Activated T-helper 17 cell treated with anti-CD3 and anti-CD28 coated beads, Interleukin-2, amount 50 U/mL, for 72 hours (primary cell): ENCODE results near the gene ANKS3. TPM values are rescaled to one million over a fixed set of nuclear protein-coding genes. Genes with fewer than 3 reads are reported as not detected.

Source experiments
- ATAC-seq: fragments of 150-1000 bp; cut with Tn5 transposase; replicated peaks from 2 replicates; pipeline ENCODE4 v1.10.0; 2021; ENCODE audit warnings: mild to moderate bottlenecking, moderate library complexity
- H3K27ac Mint-ChIP-seq: one replicate; pipeline ENCODE4 v1.8.0; 2022; ENCODE audit warnings: mixed read lengths
- H3K27me3 Mint-ChIP-seq: one replicate; pipeline ENCODE4 v1.8.0; 2022; ENCODE audit warnings: mixed read lengths
- H3K36me3 Mint-ChIP-seq: one replicate; pipeline ENCODE4 v1.8.0; 2022; ENCODE audit warnings: low read depth, mild to moderate bottlenecking, mixed read lengths
- H3K4me1 Mint-ChIP-seq: one replicate; pipeline ENCODE4 v1.8.0; 2022; ENCODE audit warnings: mixed read lengths
- H3K4me3 Mint-ChIP-seq: one replicate; pipeline ENCODE4 v1.8.0; 2022; ENCODE audit warnings: mild to moderate bottlenecking, mixed read lengths
- H3K9me3 Mint-ChIP-seq: one replicate; pipeline ENCODE4 v1.8.0; 2022; ENCODE audit warnings: mixed read lengths
- total RNA-seq, 2 donors: library from RNA; stranded (reverse); gene quantifications; one replicate each; pipeline ENCODE4 v1.2.3, GENCODE V29; 2022

The ANKS3 gene
- total RNA-seq, 2 donors from 2014 or later, result 14.0 to 15.7 TPM

DNA sequence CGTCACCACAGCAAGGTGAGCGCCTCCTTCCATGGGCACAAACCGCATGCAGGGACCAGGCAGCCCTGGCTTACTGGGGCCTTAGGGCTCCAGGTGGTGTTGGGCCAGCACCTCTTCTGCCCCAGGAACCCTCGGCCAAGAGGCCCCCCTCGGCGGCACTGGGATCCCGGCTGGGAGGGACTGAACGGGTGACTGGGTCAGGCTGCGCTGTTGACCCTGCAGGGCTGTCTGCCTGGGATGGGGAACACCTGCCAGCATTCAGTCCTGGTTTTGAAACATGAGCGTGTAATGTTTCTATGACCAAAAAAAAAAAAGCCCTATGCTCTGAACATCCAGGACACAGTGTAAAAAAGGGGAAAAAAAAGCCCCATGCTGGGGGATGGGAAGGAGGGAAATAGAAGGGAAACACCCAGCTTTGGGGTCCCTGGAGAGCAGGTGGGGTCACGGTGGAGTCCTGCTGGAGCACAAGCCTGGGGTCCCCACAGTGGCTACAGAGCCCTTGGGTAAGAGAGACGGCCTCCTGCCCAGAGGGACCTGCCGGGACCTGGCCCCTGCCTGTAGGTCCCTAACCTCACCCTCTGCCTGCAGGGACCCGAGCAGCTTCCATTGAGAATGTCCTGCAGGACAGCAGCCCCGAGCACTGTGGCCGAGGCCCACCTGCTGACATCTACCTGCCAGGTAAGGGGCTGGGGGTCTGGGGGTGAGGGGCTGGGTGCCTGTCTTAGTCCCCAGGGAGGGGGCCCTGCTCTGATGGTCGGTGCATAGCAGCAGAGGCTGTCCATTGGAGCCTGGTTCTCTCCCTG is 50.6 kb downstream of the ANKS3 start:
- no peak overlapping the region for H3K4me3 Mint-ChIP-seq
- peaks cover under 1% of the 10 kb centered on the region for H3K4me1 Mint-ChIP-seq
- H3K36me3 Mint-ChIP-seq, result peaks cover 30% of the 10 kb centered on the region
- H3K27ac Mint-ChIP-seq, result no peak overlapping the region
- no peaks in the 10 kb centered on the region for H3K9me3 Mint-ChIP-seq
- no peak for ATAC-seq
- no peaks in the 10 kb centered on the region for H3K27me3 Mint-ChIP-seq

DNA sequence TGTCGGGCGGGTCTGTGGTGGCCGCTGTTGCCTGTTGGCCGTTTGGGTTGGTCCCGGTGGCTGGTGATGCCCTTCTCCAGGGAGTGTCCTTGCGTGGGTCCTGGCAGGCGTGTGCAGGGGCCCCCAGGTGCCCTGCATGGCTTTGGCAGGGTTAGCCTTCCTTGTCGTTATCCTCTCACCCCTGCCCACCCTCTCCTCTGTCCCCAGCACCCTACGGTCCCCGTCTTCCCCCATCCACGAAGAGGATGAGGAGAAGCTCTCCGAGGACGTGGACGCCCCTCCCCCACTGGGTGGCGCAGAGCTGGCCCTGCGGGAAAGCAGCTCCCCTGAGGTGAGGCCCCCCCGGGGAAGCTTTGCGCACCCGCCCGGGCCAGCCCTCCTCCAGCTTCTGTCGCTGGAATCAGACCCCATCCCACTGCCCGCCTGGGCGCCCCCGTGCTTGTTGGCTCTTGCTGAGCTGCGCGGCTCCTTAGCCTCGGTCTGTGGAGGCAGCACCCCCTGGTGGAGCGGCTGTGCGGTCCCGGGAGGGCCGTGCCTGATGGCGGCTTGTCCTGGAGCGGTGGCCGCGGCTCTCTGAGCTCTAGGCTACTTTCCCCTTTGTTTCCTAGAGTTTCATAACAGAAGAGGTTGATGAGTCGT is 51.3 kb downstream of the ANKS3 start:
- H3K4me1 Mint-ChIP-seq, result peaks cover 6% of the 10 kb centered on the region
- H3K36me3 Mint-ChIP-seq, result peaks cover 34% of the 10 kb centered on the region
- peak; percentile 64 for ATAC-seq
- no peak overlapping the region for H3K27ac Mint-ChIP-seq
- no peaks in the 10 kb centered on the region for H3K9me3 Mint-ChIP-seq
- H3K4me3 Mint-ChIP-seq, result no peak overlapping the region
- no peaks in the 10 kb centered on the region for H3K27me3 Mint-ChIP-seq

DNA sequence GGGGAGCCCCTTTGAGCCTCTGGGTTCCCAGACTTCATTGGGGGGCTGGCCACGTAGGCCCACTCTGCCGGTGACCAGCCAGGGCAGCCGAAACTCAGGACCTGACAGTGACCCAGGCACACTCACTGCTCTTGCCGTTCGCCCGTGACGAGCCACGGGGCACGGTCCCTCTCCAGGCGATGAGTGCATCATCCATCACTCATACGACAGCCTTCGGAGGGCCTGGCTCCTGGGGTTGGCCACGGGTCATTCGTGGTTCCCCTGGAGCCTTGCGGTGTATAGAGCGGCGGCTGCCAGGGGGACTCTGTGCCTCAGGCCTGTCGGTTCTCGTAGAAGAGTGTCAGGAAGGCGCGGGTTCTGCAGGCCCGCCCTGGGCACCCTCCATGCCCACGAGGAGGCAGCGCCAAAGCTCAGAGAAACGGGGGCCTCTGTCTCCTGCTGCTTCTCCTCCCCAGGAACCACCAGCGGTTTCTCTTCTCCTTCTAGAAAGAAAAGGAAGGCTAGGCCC is 51.9 kb downstream of the ANKS3 start:
- Mint-ChIP-seq H3K4me1 (peaks cover 6% of the 10 kb centered on the region), H3K36me3 (peaks cover 32% of the 10 kb centered on the region), H3K4me3 (no peak overlapping the region), H3K9me3 (no peaks in the 10 kb centered on the region), H3K27me3 (no peaks in the 10 kb centered on the region), H3K27ac (no peak overlapping the region)
- no peak for ATAC-seq

DNA sequence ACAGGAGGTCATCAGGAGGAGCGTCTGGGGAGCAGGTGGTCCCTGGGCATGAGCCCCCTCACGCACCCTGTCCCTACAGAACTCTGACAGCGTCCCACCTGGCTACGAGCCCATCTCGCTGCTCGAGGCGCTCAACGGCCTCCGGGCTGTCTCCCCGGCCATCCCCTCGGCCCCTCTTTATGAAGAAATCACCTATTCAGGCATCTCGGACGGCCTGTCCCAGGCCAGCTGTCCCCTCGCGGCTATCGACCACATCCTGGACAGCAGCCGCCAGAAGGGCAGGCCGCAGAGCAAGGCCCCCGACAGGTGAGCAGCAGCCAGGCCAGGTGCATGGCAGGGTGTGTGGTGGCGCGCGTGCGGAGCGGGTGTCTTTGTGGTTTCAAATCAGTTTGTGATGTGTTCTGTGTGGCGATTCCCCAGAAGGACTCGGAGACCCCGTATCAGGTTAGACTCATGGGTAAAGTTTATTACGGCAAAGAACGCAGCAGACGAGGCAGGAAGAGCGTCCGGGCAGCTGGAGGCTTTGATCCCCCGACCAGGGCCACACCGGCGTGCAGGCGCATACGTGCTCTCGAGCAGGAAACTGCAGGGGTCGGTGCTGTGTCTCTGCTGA is 52.5 kb downstream of the ANKS3 start:
- ATAC-seq, result no peak
- Mint-ChIP-seq H3K9me3 (no peaks in the 10 kb centered on the region), H3K4me1 (peaks cover 11% of the 10 kb centered on the region), H3K36me3 (peaks cover 34% of the 10 kb centered on the region), H3K27me3 (no peaks in the 10 kb centered on the region), H3K27ac (no peak overlapping the region), H3K4me3 (no peak overlapping the region)

DNA sequence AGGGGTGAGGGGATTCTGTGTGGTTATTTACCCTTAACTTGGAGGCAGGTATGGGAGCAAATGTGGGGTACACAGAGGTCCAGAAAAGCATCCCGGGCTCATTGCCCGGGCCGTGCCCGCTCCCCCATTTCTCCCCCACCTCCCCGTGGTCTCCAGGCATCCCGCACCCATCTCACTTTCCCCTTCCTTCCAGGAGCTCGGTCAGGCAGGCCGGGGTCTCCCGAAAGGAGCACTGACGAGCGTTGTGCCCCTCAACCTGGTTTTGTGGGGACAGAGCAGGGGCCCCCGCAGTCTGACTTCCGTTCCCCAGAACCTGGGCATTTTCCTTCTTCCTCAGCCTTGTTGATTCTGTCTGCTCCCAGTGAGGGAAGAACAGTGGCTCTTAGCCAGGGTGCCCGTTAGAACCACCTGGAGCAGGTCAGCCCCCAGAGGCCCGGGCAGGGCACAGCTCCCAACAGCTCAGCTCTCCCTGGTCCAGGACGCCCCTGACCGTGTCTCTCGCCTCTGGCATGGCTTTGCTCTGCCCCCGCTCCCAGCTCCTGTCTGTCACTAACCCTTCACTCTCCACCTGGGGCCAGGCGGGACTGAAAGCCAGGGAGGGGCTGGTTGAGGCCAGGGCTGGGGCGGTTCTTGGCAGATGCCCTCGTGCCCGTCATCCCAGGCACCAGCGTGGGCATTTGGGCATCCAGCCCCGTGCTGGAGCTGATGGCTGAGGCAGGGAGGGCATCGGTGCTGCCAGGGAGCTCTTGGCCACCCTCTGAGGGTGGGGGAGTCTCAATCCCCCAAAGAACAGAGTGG is 53.2 kb downstream of the ANKS3 start:
- Mint-ChIP-seq H3K27ac (no peak overlapping the region), H3K9me3 (no peaks in the 10 kb centered on the region), H3K4me3 (no peak overlapping the region), H3K27me3 (no peaks in the 10 kb centered on the region), H3K36me3 (peaks cover 41% of the 10 kb centered on the region), H3K4me1 (peaks cover 18% of the 10 kb centered on the region)
- ATAC-seq, result no peak

DNA sequence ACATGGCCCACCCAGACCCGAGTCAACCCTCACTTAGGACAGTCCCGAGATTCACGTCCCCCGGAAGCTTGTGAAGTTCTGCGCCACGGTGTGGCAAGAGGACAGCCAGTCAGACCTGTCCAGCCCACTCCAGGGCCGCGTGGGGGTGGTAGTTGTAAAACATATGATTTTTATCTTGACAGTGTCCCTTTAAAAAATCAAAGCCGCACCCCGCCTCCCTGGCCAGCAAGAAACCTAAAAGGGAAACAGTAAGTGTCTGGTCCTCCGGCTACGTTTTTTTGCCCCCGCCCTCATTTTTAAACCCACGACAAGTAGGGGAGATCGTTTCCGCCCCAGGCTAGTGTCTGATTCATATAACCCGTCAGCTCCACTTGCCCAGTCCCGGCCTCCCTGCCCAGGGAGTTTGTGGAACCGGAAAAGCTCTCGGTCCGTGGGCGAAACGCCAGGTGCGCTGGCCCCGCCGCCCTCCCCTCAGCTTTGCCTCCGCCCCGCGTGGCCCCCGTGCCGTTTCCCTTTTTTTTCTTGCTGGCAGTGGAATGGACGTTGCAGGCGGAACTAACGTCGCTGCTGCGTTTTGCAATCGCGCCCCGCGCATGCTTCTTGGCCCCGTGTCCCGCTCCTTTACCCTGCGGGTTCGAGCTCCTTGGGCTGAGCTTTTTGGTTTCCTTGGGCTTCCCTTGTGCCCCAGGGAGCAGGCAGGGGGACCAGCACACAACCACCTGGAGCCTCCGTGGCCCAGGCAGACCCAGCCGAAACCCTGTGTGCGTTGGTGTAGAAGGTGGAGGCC is 54.0 kb downstream of the ANKS3 start:
- Mint-ChIP-seq H3K4me1 (peaks cover 18% of the 10 kb centered on the region), H3K36me3 (peaks cover 42% of the 10 kb centered on the region), H3K9me3 (no peaks in the 10 kb centered on the region), H3K4me3 (no peak overlapping the region), H3K27me3 (no peaks in the 10 kb centered on the region), H3K27ac (no peak overlapping the region)
- no peak for ATAC-seq

DNA sequence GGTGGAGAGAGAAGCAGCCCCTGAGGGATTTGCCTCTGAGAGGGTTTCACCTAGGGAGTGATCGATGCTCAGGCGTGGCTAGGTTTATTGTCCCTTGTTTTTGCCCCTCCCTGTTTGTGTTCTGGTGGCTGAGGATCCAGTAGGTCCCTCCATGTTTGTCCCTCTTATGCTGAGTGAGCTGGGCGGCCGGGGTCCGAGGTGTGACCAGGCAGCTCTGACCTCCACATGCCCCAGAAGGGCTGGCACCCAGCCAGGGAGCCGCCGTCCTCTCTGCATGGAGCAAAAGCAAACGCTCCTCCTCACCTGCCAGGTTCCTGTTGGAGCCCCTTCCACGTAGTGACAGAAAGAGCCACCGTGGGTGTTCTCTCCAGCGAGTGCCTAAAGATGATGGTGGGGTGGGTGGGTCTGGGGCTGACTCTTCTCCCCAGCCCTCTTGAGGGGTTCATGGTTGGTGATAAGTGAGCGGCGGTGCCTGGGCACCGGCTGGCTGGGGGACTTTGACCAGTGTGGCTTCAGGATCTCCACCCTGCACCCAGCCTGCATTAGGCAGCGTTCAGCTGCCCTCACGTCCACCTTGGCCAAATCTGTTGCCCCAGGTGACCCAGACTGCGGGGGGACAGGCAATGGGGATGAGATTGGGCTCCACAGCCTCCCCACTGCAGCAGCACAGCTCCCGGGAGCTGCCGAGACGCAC is 54.8 kb downstream of the ANKS3 start:
- H3K4me3 Mint-ChIP-seq, result no peak overlapping the region
- peaks cover 18% of the 10 kb centered on the region for H3K4me1 Mint-ChIP-seq
- H3K27me3 Mint-ChIP-seq, result no peaks in the 10 kb centered on the region
- no peaks in the 10 kb centered on the region for H3K9me3 Mint-ChIP-seq
- no peak for ATAC-seq
- H3K36me3 Mint-ChIP-seq, result peaks cover 37% of the 10 kb centered on the region
- H3K27ac Mint-ChIP-seq, result peak overlapping the region; percentile 56

DNA sequence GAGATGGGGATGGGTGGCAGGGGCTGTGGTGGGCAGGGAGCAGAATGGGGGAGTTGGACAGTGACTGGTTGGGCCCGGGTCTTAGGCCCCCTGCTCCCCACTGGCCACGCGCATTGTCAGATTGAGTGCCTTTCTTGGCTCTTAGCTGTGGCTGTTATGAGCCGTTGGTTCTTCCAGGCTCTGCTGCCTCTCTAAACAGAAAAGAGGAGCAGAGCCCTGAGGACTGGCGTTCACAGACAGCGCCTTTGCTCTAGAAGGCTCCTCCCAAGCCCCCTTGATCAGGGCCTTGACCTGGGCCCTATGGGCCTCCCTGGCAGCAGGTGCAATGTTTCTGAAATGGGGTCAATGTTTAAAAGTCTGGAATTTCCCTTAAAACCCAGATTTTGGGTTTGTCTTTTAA is 55.5 kb downstream of the ANKS3 start:
- peaks cover 39% of the 10 kb centered on the region for H3K36me3 Mint-ChIP-seq

DNA sequence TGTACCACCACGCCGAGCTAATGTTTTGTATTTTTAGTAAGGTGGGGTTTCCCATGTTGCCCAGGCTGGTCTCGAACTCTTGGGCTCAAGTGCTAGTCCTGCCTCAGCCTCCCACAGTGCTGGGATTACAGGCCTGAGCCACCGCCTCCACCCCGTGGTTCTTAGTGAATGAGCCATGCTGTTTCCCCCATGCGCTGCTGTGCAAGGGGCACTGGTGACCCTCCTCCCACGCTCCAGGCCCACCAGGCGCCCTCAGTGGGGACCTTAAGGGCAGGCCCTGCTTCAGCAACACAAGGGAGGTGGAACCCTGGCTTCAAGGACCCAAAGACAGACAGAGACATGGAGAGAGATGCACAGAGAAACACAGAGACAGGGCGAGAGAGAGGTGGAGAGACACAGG is 56.1 kb downstream of the ANKS3 start:
- Mint-ChIP-seq H3K4me1 (peaks cover 18% of the 10 kb centered on the region), H3K9me3 (no peaks in the 10 kb centered on the region), H3K27ac (peak overlapping the region; percentile 56), H3K36me3 (peaks cover 36% of the 10 kb centered on the region), H3K4me3 (no peak overlapping the region), H3K27me3 (no peaks in the 10 kb centered on the region)
- no peak for ATAC-seq

More for the DNA sequence above, 55.5 kb downstream of the ANKS3 start:
- H3K4me3 Mint-ChIP-seq, result no peak overlapping the region
- peak overlapping the region; percentile 56 for H3K27ac Mint-ChIP-seq
- H3K27me3 Mint-ChIP-seq, result no peaks in the 10 kb centered on the region
- H3K9me3 Mint-ChIP-seq, result no peaks in the 10 kb centered on the region
- H3K4me1 Mint-ChIP-seq, result peaks cover 18% of the 10 kb centered on the region
- no peak for ATAC-seq

DNA sequence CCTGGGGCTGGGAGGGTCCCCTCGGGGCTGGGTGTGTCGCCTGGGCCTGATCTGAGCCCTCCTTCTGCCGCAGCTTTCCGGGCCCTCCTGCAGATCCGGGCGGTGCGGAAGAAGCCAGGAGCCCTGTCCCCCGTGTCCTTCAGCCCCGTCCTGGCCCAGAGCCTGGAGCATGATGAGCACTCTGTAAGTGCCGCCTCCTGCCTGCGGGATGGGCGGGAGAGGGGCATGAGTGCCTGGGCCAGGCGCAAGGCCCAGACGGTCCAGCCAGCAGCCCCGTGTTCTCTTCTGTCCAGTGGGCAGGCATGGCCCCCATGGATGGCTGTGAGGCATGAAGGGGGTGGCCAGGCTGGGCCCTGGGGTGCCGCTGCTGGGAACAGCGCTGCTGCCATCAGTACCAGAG is 56.7 kb downstream of the ANKS3 start:
- H3K27me3 Mint-ChIP-seq, result no peaks in the 10 kb centered on the region
- no peak for ATAC-seq
- H3K4me1 Mint-ChIP-seq, result peaks cover 18% of the 10 kb centered on the region
- H3K9me3 Mint-ChIP-seq, result no peaks in the 10 kb centered on the region
- H3K4me3 Mint-ChIP-seq, result peak overlapping the region; percentile 81
- peaks cover 35% of the 10 kb centered on the region for H3K36me3 Mint-ChIP-seq
- H3K27ac Mint-ChIP-seq, result peak overlapping the region; percentile 97

DNA sequence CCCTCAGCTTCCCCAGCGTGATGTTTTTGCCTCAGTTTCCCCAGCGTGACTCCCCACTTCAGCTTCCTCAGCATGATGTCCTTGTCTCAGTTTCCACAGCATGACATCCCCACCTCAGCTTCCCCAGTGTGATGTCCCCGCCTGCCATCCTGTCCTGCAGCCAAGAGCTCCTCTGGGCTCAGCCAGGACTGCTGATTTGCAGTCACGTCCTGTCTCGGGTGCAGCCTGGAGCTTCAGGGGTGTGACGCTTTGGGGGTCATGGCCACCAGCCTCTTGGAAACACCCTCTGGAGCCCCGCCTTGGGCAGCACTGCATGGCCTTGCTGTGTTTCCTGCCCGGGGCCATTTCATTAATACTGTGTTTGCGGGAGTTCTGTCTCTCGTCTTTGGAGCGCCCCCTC is 57.2 kb downstream of the ANKS3 start:
- H3K27me3 Mint-ChIP-seq, result no peaks in the 10 kb centered on the region
- peak; percentile 5 for ATAC-seq
- H3K36me3 Mint-ChIP-seq, result peaks cover 35% of the 10 kb centered on the region
- H3K4me1 Mint-ChIP-seq, result peaks cover 18% of the 10 kb centered on the region
- peak overlapping the region; percentile 97 for H3K27ac Mint-ChIP-seq
- H3K4me3 Mint-ChIP-seq, result peak overlapping the region; percentile 81
- no peaks in the 10 kb centered on the region for H3K9me3 Mint-ChIP-seq

DNA sequence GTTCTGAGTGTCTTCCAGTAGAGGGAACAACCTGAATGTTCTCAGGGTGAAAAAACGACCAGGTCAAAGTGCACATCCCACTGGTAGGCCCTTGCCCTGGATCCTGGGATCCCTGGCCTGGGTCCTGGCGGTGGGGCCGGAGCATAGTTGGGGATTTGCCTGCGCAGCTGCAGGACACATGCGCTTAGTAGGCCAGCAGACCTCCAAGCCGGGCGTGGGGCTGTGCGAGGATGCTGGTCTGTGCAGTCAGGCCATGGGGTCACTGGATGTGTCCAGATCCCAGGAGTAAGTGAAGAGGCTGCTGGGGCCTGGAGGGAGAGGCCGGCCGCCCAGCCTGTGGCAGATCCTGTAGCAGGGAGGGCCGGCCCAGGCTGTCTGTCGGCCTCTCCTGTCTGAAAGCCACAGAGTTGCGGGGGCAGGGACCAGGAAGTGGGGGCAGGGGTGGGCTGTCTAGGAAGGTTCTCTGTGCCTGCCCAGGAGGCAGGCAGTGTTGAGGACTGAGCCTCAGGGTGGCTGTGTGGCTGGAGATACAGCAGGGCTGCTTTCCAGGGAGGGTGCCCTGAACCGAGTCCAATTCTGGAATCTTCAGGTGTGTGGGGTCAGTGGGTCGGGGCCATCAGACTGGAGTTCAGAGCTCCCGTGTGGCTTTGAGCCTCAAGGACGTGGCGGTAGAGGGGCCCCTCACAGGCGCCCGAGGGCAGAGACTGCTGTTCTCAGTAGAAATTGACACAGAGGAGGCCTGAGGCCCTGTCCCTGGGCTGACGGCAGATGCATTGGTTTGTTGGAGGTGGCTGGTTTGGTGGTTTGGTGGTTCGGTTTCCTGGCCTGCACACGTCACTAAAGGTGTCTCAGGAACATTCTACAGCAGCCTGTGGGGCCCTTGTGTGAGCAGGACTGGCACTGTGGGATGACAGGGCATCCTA is 57.9 kb downstream of the ANKS3 start:
- Mint-ChIP-seq H3K36me3 (peaks cover 31% of the 10 kb centered on the region), H3K9me3 (no peaks in the 10 kb centered on the region), H3K4me3 (peak overlapping the region; percentile 81), H3K27me3 (no peaks in the 10 kb centered on the region), H3K4me1 (peaks cover 18% of the 10 kb centered on the region), H3K27ac (peak overlapping the region; percentile 97)
- peak; percentile 94 for ATAC-seq
